Uterus (tissue), 4 donors: ENCODE data around the gene MAN1B1. TPM values are rescaled to one million over a fixed set of nuclear protein-coding genes. Genes with fewer than 3 reads are reported as not detected.

Experiments used
- DNase-seq, 2 donors: peaks; one replicate each; pipeline ENCODE4 v3.0.0-alpha.2; 2019 to 2020
- H3K27ac ChIP-seq, 2 donors: fragments of 200-600 bp; sonication (generic); 1 replicate in 1 of 2; 2 replicates in 1 of 2; pipeline ENCODE4 v1.5.1; 2016 to 2018
- H3K27me3 ChIP-seq, 2 donors: fragments of 200-600 bp; sonication (generic); one replicate each; pipeline ENCODE4 v1.5.1; 2018 to 2019; ENCODE audit warnings: control low read depth in 1 of 2
- H3K36me3 ChIP-seq, 2 donors: fragments of 200-600 bp; sonication (generic); one replicate each; pipeline ENCODE4 v1.5.1; 2019; ENCODE audit warnings: control low read depth in 1 of 2
- H3K4me1 ChIP-seq, 2 donors: fragments of 200-600 bp; sonication (generic); one replicate each; pipeline ENCODE4 v1.5.1; 2018 to 2019; ENCODE audit warnings: control low read depth in 1 of 2
- H3K4me3 ChIP-seq, 2 donors: fragments of 200-600 bp; sonication (generic); 1 replicate in 1 of 2; 2 replicates in 1 of 2; pipeline ENCODE4 v1.5.1; 2018 to 2019; ENCODE audit warnings: mild to moderate bottlenecking in 1 of 2
- H3K9me3 ChIP-seq, 2 donors: fragments of 200-600 bp; sonication (generic); one replicate each; pipeline ENCODE4 v1.5.1; 2019; ENCODE audit warnings: control low read depth in 1 of 2
- CTCF ChIP-seq, 4 experiments: fragments of 200-600 bp in 2 of 4; fragments of 450-650 bp in 2 of 4; sonication (generic) in 2 of 4; IDR thresholded peaks; one replicate each; pipeline ENCODE4 v1.5.1; 2016 to 2019; ENCODE audit warnings: antibody characterized with exemption in 4 of 4, mild to moderate bottlenecking in 2 of 4, moderate library complexity in 1 of 4
- POLR2A ChIP-seq, 2 donors: fragments of 450-650 bp; IDR thresholded peaks; one replicate each; pipeline ENCODE4 v1.6.1; 2016; ENCODE audit warnings: antibody characterized with exemption in 2 of 2, mild to moderate bottlenecking in 1 of 2, moderate library complexity in 1 of 2
- intact Hi-C: fragments of 100-400 bp; cut with DNase I; formaldehyde crosslinking; loops from one replicate; pipeline ENCODE4 v1.15.1; 2023; ENCODE audit warnings: low total_unique reads
- total RNA-seq, 4 donors: library from RNA; depleted of rRNA in 3 of 4; stranded (reverse); fragments of >200 nt in 3 of 4; gene quantifications; one replicate each; pipeline versions ENCODE4 v1.1.0 to v1.2.4, GENCODE V29; 2014 to 2023
- donor health status: DM: yes; HTN: yes; CAD: no.

MAN1B1 gene
- total RNA-seq, 4 donors from 2014 or later = 32.9 to 65.0 (median 47.5) TPM

- Histone ChIP-seq H3K27me3 (peaks cover 0 to 13% of the 10 kb centered on the region in 2 donors), H3K4me1 (peaks cover 0 to 5% of the 10 kb centered on the region in 2 donors), H3K4me3 (peak overlapping the region; percentile 41 to 42), H3K36me3 (no peaks in the 10 kb centered on the region), H3K27ac (peak overlapping the region; percentile 33 to 57), H3K9me3 (no peaks in the 10 kb centered on the region)
- no peak for DNase-seq
- no peak for TF ChIP-seq CTCF (IDR thresholded peaks at IDR 0.05)
- TF ChIP-seq POLR2A (IDR thresholded peaks at IDR 0.05) = no peak
- intact Hi-C loops = no loop called here
Measured at GRCh38 chr9:137045294-137046087, 41.3 kb upstream of the MAN1B1 start.

GRCh38 chr9:137046088-137046787, 40.5 kb upstream of the MAN1B1 start, which contains the start of gene NPDC1:
Gene NPDC1 (minus strand): TSS chr9:137046177. CDS start chr9:137045989, 188 bp downstream.
- intact Hi-C loops = no loop called here
- Histone ChIP-seq H3K4me1 (peaks cover 0 to 5% of the 10 kb centered on the region in 2 donors), H3K36me3 (no peaks in the 10 kb centered on the region), H3K4me3 (peak within 1 kb of the TSS; percentile 41 to 42), H3K27ac (peak within 1 kb of the TSS; percentile 56 to 57), H3K27me3 (peaks cover 0 to 13% of the 10 kb centered on the region in 2 donors), H3K9me3 (no peaks in the 10 kb centered on the region)
- TF ChIP-seq POLR2A (IDR thresholded peaks at IDR 0.05) (peak in 1 of 2 donors; percentile 52), CTCF (IDR thresholded peaks at IDR 0.05) (peak; percentile 76 to 84 (median 80))
- peak; percentile 64 to 69 for DNase-seq

GRCh38 chr9:137048655-137049543, 37.9 kb upstream of the MAN1B1 start:
- H3K27ac ChIP-seq = no peak overlapping the region
- H3K9me3 ChIP-seq = no peaks in the 10 kb centered on the region
- TF ChIP-seq POLR2A (IDR thresholded peaks at IDR 0.05) = no peak
- TF ChIP-seq CTCF (IDR thresholded peaks at IDR 0.05) = no peak
- H3K4me3 ChIP-seq = no peak overlapping the region
- H3K4me1 ChIP-seq = peaks cover 0 to 14% of the 10 kb centered on the region in 2 donors
- H3K27me3 ChIP-seq = peaks cover 5 to 13% of the 10 kb centered on the region in 2 donors
- DNase-seq = no peak
- intact Hi-C loops = no loop called here
- H3K36me3 ChIP-seq = no peaks in the 10 kb centered on the region

GRCh38 chr9:137049544-137050449, 37.0 kb upstream of the MAN1B1 start:
- Histone ChIP-seq H3K27me3 (peaks cover 5 to 13% of the 10 kb centered on the region in 2 donors), H3K4me3 (no peak overlapping the region), H3K9me3 (no peaks in the 10 kb centered on the region), H3K4me1 (peaks cover 0 to 21% of the 10 kb centered on the region in 2 donors), H3K36me3 (no peaks in the 10 kb centered on the region), H3K27ac (no peak overlapping the region)
- no peak for DNase-seq
- intact Hi-C loops = no loop called here
- TF ChIP-seq POLR2A (IDR thresholded peaks at IDR 0.05) (no peak), CTCF (IDR thresholded peaks at IDR 0.05) (peak; percentile 9 to 44 (median 26))
